Endothelial cell of umbilical vein (primary cell): Measurements from ENCODE around the gene REPIN1. TPM values are rescaled to one million over a fixed set of nuclear protein-coding genes. Genes with fewer than 3 reads are reported as not detected.

Experiments
- BruUV-seq: library from RNA; stranded (reverse); fragments of 400-500 nt; replicated peaks from 2 replicates; lab custom pipeline; 2021; lab: Mats Ljungman, UMichigan
- CTCF ChIA-PET: fragments of 300-600, 350-600 bp; sonication (Branson Sonifier 250); formaldehyde crosslinking; loops from one replicate; lab custom pipeline; 2021; ENCODE audit warnings: antibody characterized with exemption, inconsistent platforms; lab: Charles Lee
- POLR2A ChIA-PET: fragments of 300-600, 350-600 bp; sonication (Branson Sonifier 250); formaldehyde crosslinking; loops from one replicate; lab custom pipeline; 2021; ENCODE audit warnings: antibody characterized with exemption, inconsistent platforms; lab: Charles Lee
- DNase-seq: peaks from one replicate; pipeline ENCODE4 v3.0.0-alpha.2; 2011; ENCODE audit warnings: low read depth, low spot score
- FAIRE-seq: peaks from 2 replicates; lab custom pipeline; 2011; peaks lifted over from hg19 to GRCh38; lab: Jason Lieb, UNC
- H2AFZ ChIP-seq: 2 replicates; pipeline ENCODE4 v1.6.0; 2012; ENCODE audit warnings: low read depth, low read length, control low read depth, inconsistent platforms
- H3K27ac ChIP-seq: 2 replicates; pipeline ENCODE4 v1.5.1; 2011; ENCODE audit warnings: low read depth, mild to moderate bottlenecking, control low read depth, low read length, moderate library complexity; ENCODE audit not compliant: insufficient read depth
- H3K27me3 ChIP-seq, 2 experiments: 2 replicates each; pipeline versions ENCODE4 v1.6.0 to v1.6.1; 2011; ENCODE audit warnings: low read length in 2 of 2, mixed read lengths in 1 of 2; ENCODE audit not compliant: control insufficient read depth in 2 of 2, insufficient read depth in 2 of 2
- H3K36me3 ChIP-seq, 2 experiments: 2 replicates in 1 of 2; 3 replicates in 1 of 2; pipeline ENCODE4 v1.5.1; 2011; ENCODE audit warnings: low read length in 2 of 2, mild to moderate bottlenecking in 1 of 2, moderate library complexity in 1 of 2; ENCODE audit not compliant: control insufficient read depth in 2 of 2, insufficient read depth in 2 of 2; ENCODE audit errors: extremely low read depth in 1 of 2
- H3K4me1 ChIP-seq: 3 replicates; pipeline ENCODE4 v1.5.1; 2011; ENCODE audit warnings: mild to moderate bottlenecking, low read length; ENCODE audit not compliant: control insufficient read depth, insufficient read depth; ENCODE audit errors: extremely low read depth
- H3K4me2 ChIP-seq: 2 replicates; pipeline ENCODE4 v1.6.1; 2011; ENCODE audit warnings: low read length, control low read depth, mixed read lengths; ENCODE audit not compliant: insufficient read depth
- H3K4me3 ChIP-seq, 3 experiments: fragments of 200-600 bp in 1 of 3; sonication (generic), shearing (Covaris generic) in 1 of 3; replicated peaks in 1 of 3; 2 replicates each; pipeline ENCODE4 v1.5.1; 2011 to 2016; ENCODE audit warnings: control low read depth in 3 of 3, low read length in 3 of 3, mild to moderate bottlenecking in 2 of 3, inconsistent platforms in 1 of 3, low read depth in 1 of 3, moderate library complexity in 1 of 3; ENCODE audit not compliant: insufficient read depth in 1 of 3
- H3K79me2 ChIP-seq: 2 replicates; pipeline ENCODE4 v1.6.0; 2012; ENCODE audit warnings: low read length, inconsistent platforms; ENCODE audit not compliant: control insufficient read depth, insufficient read depth
- H3K9ac ChIP-seq: replicated peaks from 2 replicates; pipeline ENCODE3; 2011; ENCODE audit warnings: low read length, control low read depth; ENCODE audit not compliant: insufficient read depth; ENCODE audit errors: extremely low read depth
- H3K9me1 ChIP-seq: replicated peaks from 3 replicates; pipeline ENCODE4 v1.6.0; 2011; ENCODE audit warnings: mild to moderate bottlenecking, low read length; ENCODE audit not compliant: control insufficient read depth, insufficient read depth; ENCODE audit errors: extremely low read depth
- H3K9me3 ChIP-seq: replicated peaks from 2 replicates; pipeline ENCODE4 v1.5.1; 2012; ENCODE audit warnings: low read length, inconsistent platforms; ENCODE audit not compliant: control insufficient read depth, insufficient read depth
- H4K20me1 ChIP-seq: replicated peaks from 2 replicates; pipeline ENCODE3; 2011; ENCODE audit warnings: mild to moderate bottlenecking, low read length; ENCODE audit not compliant: control insufficient read depth, insufficient read depth; ENCODE audit errors: extremely low read depth
- EZH2 ChIP-seq: IDR thresholded peaks from 2 replicates; pipeline ENCODE4 v1.6.1; 2012; ENCODE audit warnings: borderline replicate concordance, low read depth, mild to moderate bottlenecking, moderate library complexity, low read length, inconsistent platforms; ENCODE audit not compliant: severe bottlenecking
- FOS ChIP-seq: IDR thresholded peaks from 2 replicates; pipeline ENCODE4 v1.6.1; 2011; ENCODE audit warnings: mild to moderate bottlenecking, low read length, moderate library complexity, borderline replicate concordance; ENCODE audit not compliant: insufficient read depth
- GATA2 ChIP-seq: IDR thresholded peaks from 2 replicates; pipeline ENCODE4 v1.7.0; 2011; ENCODE audit warnings: low read depth, mild to moderate bottlenecking, moderate library complexity, mixed read lengths, low read length; ENCODE audit not compliant: insufficient read length, insufficient read depth
- JUN ChIP-seq: IDR thresholded peaks from 2 replicates; pipeline ENCODE4 v1.6.1; 2011; ENCODE audit warnings: borderline replicate concordance, low read depth; ENCODE audit not compliant: insufficient read length, insufficient read depth
- MYC ChIP-seq: IDR thresholded peaks from one replicate; pipeline ENCODE4 v1.6.1; 2011; ENCODE audit warnings: mild to moderate bottlenecking, low read depth, low read length
- POLR2A ChIP-seq: IDR thresholded peaks from 2 replicates; pipeline ENCODE4 v1.6.1; 2012; ENCODE audit warnings: low read depth, mild to moderate bottlenecking, control low read depth, low read length
- POLR2AphosphoS5 ChIP-seq: IDR thresholded peaks from 2 replicates; pipeline ENCODE4 v1.6.1; 2012; ENCODE audit warnings: low read depth, mild to moderate bottlenecking, control low read depth, low read length, moderate library complexity; ENCODE audit not compliant: insufficient read depth
- dilution Hi-C: fragments of 300-500 bp; cut with MboI; formaldehyde crosslinking; loops from one replicate; pipeline ENCODE4 v1.15.0; 2019; ENCODE audit warnings: low sequenced_read_pairs; ENCODE audit not compliant: extremely low pct_ligation_motif_present
- intact Hi-C: fragments of 100-400 bp; cut with micrococcal nuclease; formaldehyde crosslinking; loops from one replicate; pipeline ENCODE4 v1.10.0; 2022
- polyA plus RNA-seq, 4 experiments: library from polyadenylated mRNA; depleted of rRNA in 3 of 4; stranded (reverse) in 3 of 4; unstranded in 1 of 4; fragments of >200 nt; gene quantifications; 2 replicates each; pipeline versions ENCODE4 v1.2.1 to v1.2.3, GENCODE V29; 2011 to 2012; ENCODE audit warnings: missing spikeins in 1 of 4
- total RNA-seq: library from RNA; stranded (reverse); gene quantifications from 2 replicates; pipeline ENCODE4 v1.2.3, GENCODE V29; 2021
- TF ChIP-seq, protein P1 (sequence below), 2 donors: IDR thresholded peaks; 1 replicate in 1 of 2; 2 replicates in 1 of 2; pipeline ENCODE4 v1.5.1; 2011; ENCODE audit warnings: low read length in 2 of 2, mild to moderate bottlenecking in 2 of 2, moderate library complexity in 2 of 2, control low read depth in 1 of 2, inconsistent platforms in 1 of 2, low read depth in 1 of 2; ENCODE audit not compliant: insufficient read depth in 1 of 2; ENCODE audit errors: extremely low read depth in 1 of 2
- TF ChIP-seq, protein P2 (sequence below): IDR thresholded peaks from 2 replicates; pipeline ENCODE4 v1.6.1; 2011; ENCODE audit not compliant: insufficient read depth, insufficient read length

The REPIN1 gene
- total and polyA plus RNA-seq, 2 donors (not counting 3 experiments of a cell fraction or from before 2014, with no cell fraction given) = 108 to 140 TPM

DNA sequence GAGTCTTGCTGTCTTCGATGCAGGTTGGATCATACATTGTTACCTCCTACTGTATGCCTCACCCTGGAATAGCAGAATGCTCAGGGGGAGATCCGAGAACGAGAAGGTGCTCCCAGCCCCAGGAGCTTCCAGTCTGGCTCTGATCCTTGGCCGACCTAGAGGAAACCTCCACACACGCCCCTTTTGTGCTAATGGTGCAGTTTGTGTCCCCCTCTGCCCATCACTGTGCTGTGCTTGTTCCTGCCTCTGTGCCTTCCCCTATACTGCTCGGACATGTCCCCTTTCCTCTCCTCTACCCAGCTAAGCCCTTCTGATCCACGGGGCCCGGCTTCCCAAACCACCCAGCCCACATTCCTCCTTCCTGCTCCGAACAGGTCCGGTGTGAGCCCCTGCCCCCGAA, 43.0 kb downstream of the REPIN1 start:
- POLR2A ChIA-PET = no interaction called here
- Histone ChIP-seq H3K4me3 (no peak overlapping the region), H3K79me2 (no peaks in the 10 kb centered on the region), H3K9me1 (no peaks in the 10 kb centered on the region), H3K9ac (no peak overlapping the region), H3K27me3 (no peaks in the 10 kb centered on the region), H2AFZ (no peak overlapping the region), H4K20me1 (no peaks in the 10 kb centered on the region), H3K9me3 (no peaks in the 10 kb centered on the region), H3K36me3 (no peaks in the 10 kb centered on the region), H3K27ac (no peak overlapping the region), H3K4me1 (peaks cover under 1% of the 10 kb centered on the region), H3K4me2 (no peak overlapping the region)
- intact Hi-C loops = no loop called here
- DNase-seq (no peak), FAIRE-seq (no peak)
- no peak for TF ChIP-seq EZH2
- TF ChIP-seq FOS = no peak
- TF ChIP-seq POLR2A = no peak
- no peak for TF ChIP-seq JUN
- TF ChIP-seq, protein P1, sequence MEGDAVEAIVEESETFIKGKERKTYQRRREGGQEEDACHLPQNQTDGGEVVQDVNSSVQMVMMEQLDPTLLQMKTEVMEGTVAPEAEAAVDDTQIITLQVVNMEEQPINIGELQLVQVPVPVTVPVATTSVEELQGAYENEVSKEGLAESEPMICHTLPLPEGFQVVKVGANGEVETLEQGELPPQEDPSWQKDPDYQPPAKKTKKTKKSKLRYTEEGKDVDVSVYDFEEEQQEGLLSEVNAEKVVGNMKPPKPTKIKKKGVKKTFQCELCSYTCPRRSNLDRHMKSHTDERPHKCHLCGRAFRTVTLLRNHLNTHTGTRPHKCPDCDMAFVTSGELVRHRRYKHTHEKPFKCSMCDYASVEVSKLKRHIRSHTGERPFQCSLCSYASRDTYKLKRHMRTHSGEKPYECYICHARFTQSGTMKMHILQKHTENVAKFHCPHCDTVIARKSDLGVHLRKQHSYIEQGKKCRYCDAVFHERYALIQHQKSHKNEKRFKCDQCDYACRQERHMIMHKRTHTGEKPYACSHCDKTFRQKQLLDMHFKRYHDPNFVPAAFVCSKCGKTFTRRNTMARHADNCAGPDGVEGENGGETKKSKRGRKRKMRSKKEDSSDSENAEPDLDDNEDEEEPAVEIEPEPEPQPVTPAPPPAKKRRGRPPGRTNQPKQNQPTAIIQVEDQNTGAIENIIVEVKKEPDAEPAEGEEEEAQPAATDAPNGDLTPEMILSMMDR (IDR thresholded peaks at IDR 0.05; ENCODE audit: extremely low read depth in 1 of 2, insufficient read depth in 1 of 2, low read depth in 1 of 2, low read length in 2 of 2) = no peak
- no peak for TF ChIP-seq MYC
- TF ChIP-seq, protein P2, sequence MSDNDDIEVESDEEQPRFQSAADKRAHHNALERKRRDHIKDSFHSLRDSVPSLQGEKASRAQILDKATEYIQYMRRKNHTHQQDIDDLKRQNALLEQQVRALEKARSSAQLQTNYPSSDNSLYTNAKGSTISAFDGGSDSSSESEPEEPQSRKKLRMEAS = no peak
- TF ChIP-seq GATA2 = no peak
- no peak for TF ChIP-seq POLR2AphosphoS5
- BruUV-seq = no TSS peak
- dilution Hi-C loops = no loop called here
- CTCF ChIA-PET = no interaction called here
